Measurements from ENCODE around the gene PSMG3. TPM values are rescaled to one million over a fixed set of nuclear protein-coding genes. Genes with fewer than 3 reads are reported as not detected.

The PSMG3 gene
- total RNA-seq, 1 donor from 2014 or later, result 56.0 TPM

GRCh38 chr7:1555813-1556543 is 13.9 kb downstream of the PSMG3 start, which contains the start of gene TMEM184A:
TSS of gene TMEM184A (minus strand) at chr7:1556205. CDS start at chr7:1555484, 721 bp downstream.
- intact Hi-C loops (cut with micrococcal nuclease), result no loop called here
- no peak within 1 kb of the TSS for H3K27ac Mint-ChIP-seq
- no peaks in the 10 kb centered on the region for H3K4me1 Mint-ChIP-seq (ENCODE audit: low read depth)
- no peaks in the 10 kb centered on the region for H3K27me3 Mint-ChIP-seq (ENCODE audit: insufficient read depth)
- H3K9me3 Mint-ChIP-seq, result no peaks in the 10 kb centered on the region
- H3K4me3 Mint-ChIP-seq, result no peak within 1 kb of the TSS
- DNase-seq (ENCODE audit: low spot score), result no peak
- no peaks in the 10 kb centered on the region for H3K36me3 Mint-ChIP-seq (ENCODE audit: low read depth)

- H3K4me1 Mint-ChIP-seq (ENCODE audit: low read depth), result no peaks in the 10 kb centered on the region
- H3K36me3 Mint-ChIP-seq (ENCODE audit: low read depth), result no peaks in the 10 kb centered on the region
- H3K4me3 Mint-ChIP-seq, result no peak overlapping the region
- H3K27ac Mint-ChIP-seq, result no peak overlapping the region
- DNase-seq (ENCODE audit: low spot score), result no peak
- intact Hi-C loops (cut with micrococcal nuclease), result no loop called here
- H3K27me3 Mint-ChIP-seq (ENCODE audit: insufficient read depth), result no peaks in the 10 kb centered on the region
- H3K9me3 Mint-ChIP-seq, result no peaks in the 10 kb centered on the region
Observed at GRCh38 chr7:1555046-1555812, 14.6 kb downstream of the PSMG3 start.

GRCh38 chr7:1554333-1555045 is 15.3 kb downstream of the PSMG3 start:
- Mint-ChIP-seq H3K27ac (no peak overlapping the region), H3K4me3 (no peak overlapping the region), H3K9me3 (no peaks in the 10 kb centered on the region), H3K4me1 (ENCODE audit: low read depth) (no peaks in the 10 kb centered on the region), H3K36me3 (ENCODE audit: low read depth) (no peaks in the 10 kb centered on the region), H3K27me3 (ENCODE audit: insufficient read depth) (no peaks in the 10 kb centered on the region)
- intact Hi-C loops (cut with micrococcal nuclease), result no loop called here
- DNase-seq (ENCODE audit: low spot score), result no peak

GRCh38 chr7:1553512-1554210 is 16.2 kb downstream of the PSMG3 start:
- Mint-ChIP-seq H3K9me3 (no peaks in the 10 kb centered on the region), H3K27me3 (ENCODE audit: insufficient read depth) (no peaks in the 10 kb centered on the region), H3K4me1 (ENCODE audit: low read depth) (no peaks in the 10 kb centered on the region), H3K36me3 (ENCODE audit: low read depth) (no peaks in the 10 kb centered on the region), H3K4me3 (no peak overlapping the region), H3K27ac (no peak overlapping the region)
- DNase-seq (ENCODE audit: low spot score), result no peak
- intact Hi-C loops (cut with micrococcal nuclease), result no loop called here

GRCh38 chr7:1552200-1552599 is 17.6 kb downstream of the PSMG3 start:
- Mint-ChIP-seq H3K4me3 (no peak overlapping the region), H3K4me1 (ENCODE audit: low read depth) (no peaks in the 10 kb centered on the region), H3K36me3 (ENCODE audit: low read depth) (no peaks in the 10 kb centered on the region), H3K27me3 (ENCODE audit: insufficient read depth) (no peaks in the 10 kb centered on the region), H3K27ac (no peak overlapping the region), H3K9me3 (no peaks in the 10 kb centered on the region)
- no peak for DNase-seq (ENCODE audit: low spot score)
- intact Hi-C loops (cut with micrococcal nuclease), result no loop called here

- Mint-ChIP-seq H3K36me3 (ENCODE audit: low read depth) (no peaks in the 10 kb centered on the region), H3K27me3 (ENCODE audit: insufficient read depth) (no peaks in the 10 kb centered on the region), H3K4me1 (ENCODE audit: low read depth) (no peaks in the 10 kb centered on the region), H3K9me3 (no peaks in the 10 kb centered on the region), H3K4me3 (no peak overlapping the region), H3K27ac (no peak overlapping the region)
- intact Hi-C loops (cut with micrococcal nuclease), result no loop called here
- no peak for DNase-seq (ENCODE audit: low spot score)
Observed at GRCh38 chr7:1550846-1551155, 19.0 kb downstream of the PSMG3 start.

- H3K36me3 Mint-ChIP-seq (ENCODE audit: low read depth), result no peaks in the 10 kb centered on the region
Observed at GRCh38 chr7:1550005-1550845, 19.6 kb downstream of the PSMG3 start.

GRCh38 chr7:1549357-1550004 is 20.4 kb downstream of the PSMG3 start:
- Mint-ChIP-seq H3K9me3 (no peaks in the 10 kb centered on the region), H3K4me1 (ENCODE audit: low read depth) (no peaks in the 10 kb centered on the region), H3K27me3 (ENCODE audit: insufficient read depth) (no peaks in the 10 kb centered on the region), H3K27ac (no peak overlapping the region), H3K36me3 (ENCODE audit: low read depth) (no peaks in the 10 kb centered on the region), H3K4me3 (no peak overlapping the region)
- no peak for DNase-seq (ENCODE audit: low spot score)
- intact Hi-C loops (cut with micrococcal nuclease), result no loop called here

More at GRCh38 chr7:1550005-1550845, 19.6 kb downstream of the PSMG3 start:
- DNase-seq (ENCODE audit: low spot score), result no peak
- no peak overlapping the region for H3K27ac Mint-ChIP-seq
- H3K4me3 Mint-ChIP-seq, result no peak overlapping the region
- intact Hi-C loops (cut with micrococcal nuclease), result no loop called here
- no peaks in the 10 kb centered on the region for H3K4me1 Mint-ChIP-seq (ENCODE audit: low read depth)
- no peaks in the 10 kb centered on the region for H3K9me3 Mint-ChIP-seq
- H3K27me3 Mint-ChIP-seq (ENCODE audit: insufficient read depth), result no peaks in the 10 kb centered on the region

- Mint-ChIP-seq H3K36me3 (ENCODE audit: low read depth) (no peaks in the 10 kb centered on the region), H3K9me3 (no peaks in the 10 kb centered on the region), H3K27ac (no peak overlapping the region), H3K27me3 (ENCODE audit: insufficient read depth) (no peaks in the 10 kb centered on the region), H3K4me1 (ENCODE audit: low read depth) (no peaks in the 10 kb centered on the region), H3K4me3 (no peak overlapping the region)
- no peak for DNase-seq (ENCODE audit: low spot score)
- intact Hi-C loops (cut with micrococcal nuclease), result no loop called here
Observed at GRCh38 chr7:1548944-1549343, 20.9 kb downstream of the PSMG3 start.

GRCh38 chr7:1548438-1548831 is 21.4 kb downstream of the PSMG3 start:
- intact Hi-C loops (cut with micrococcal nuclease), result no loop called here
- Mint-ChIP-seq H3K4me1 (ENCODE audit: low read depth) (no peaks in the 10 kb centered on the region), H3K9me3 (no peaks in the 10 kb centered on the region), H3K36me3 (ENCODE audit: low read depth) (no peaks in the 10 kb centered on the region), H3K27ac (no peak overlapping the region), H3K4me3 (no peak overlapping the region), H3K27me3 (ENCODE audit: insufficient read depth) (no peaks in the 10 kb centered on the region)
- DNase-seq (ENCODE audit: low spot score), result no peak

GRCh38 chr7:1547777-1548437 is 21.9 kb downstream of the PSMG3 start:
- Mint-ChIP-seq H3K36me3 (ENCODE audit: low read depth) (no peaks in the 10 kb centered on the region), H3K27me3 (ENCODE audit: insufficient read depth) (no peaks in the 10 kb centered on the region), H3K27ac (no peak overlapping the region), H3K4me1 (ENCODE audit: low read depth) (no peaks in the 10 kb centered on the region), H3K4me3 (no peak overlapping the region), H3K9me3 (no peaks in the 10 kb centered on the region)
- no peak for DNase-seq (ENCODE audit: low spot score)
- intact Hi-C loops (cut with micrococcal nuclease), result no loop called here

All from activated T-helper 1 cell treated with anti-CD3 and anti-CD28 coated beads, Interleukin-12 subunit alpha, Interleukin-12 subunit beta, Interleukin-2, Interleukin-4 antibody, amounts not matched to agents 30 ng/mL and 10 ng/mL and 1 ng/mL, durations not matched to agents 14 hours and 24 hours and 36 hours (primary cell).